ENCODE results near the gene CRY1.

The CRY1 gene

GRCh38 chr12:106973545-106973944, 119.8 kb downstream of the CRY1 start:
- TF ChIP-seq, protein P1, sequence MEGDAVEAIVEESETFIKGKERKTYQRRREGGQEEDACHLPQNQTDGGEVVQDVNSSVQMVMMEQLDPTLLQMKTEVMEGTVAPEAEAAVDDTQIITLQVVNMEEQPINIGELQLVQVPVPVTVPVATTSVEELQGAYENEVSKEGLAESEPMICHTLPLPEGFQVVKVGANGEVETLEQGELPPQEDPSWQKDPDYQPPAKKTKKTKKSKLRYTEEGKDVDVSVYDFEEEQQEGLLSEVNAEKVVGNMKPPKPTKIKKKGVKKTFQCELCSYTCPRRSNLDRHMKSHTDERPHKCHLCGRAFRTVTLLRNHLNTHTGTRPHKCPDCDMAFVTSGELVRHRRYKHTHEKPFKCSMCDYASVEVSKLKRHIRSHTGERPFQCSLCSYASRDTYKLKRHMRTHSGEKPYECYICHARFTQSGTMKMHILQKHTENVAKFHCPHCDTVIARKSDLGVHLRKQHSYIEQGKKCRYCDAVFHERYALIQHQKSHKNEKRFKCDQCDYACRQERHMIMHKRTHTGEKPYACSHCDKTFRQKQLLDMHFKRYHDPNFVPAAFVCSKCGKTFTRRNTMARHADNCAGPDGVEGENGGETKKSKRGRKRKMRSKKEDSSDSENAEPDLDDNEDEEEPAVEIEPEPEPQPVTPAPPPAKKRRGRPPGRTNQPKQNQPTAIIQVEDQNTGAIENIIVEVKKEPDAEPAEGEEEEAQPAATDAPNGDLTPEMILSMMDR (IDR thresholded peaks at IDR 0.05; ENCODE audit: low read depth, low read length, missing control alignments), result no peak
- no peak overlapping the region for H3K4me3 ChIP-seq (ENCODE audit: low read depth, low read length)
- DNase-seq (ENCODE audit: low read depth), result no peak

- TF ChIP-seq, protein P1 (IDR thresholded peaks at IDR 0.05; ENCODE audit: low read depth, low read length, missing control alignments), result no peak
- DNase-seq (ENCODE audit: low read depth), result no peak
- no peak overlapping the region for H3K4me3 ChIP-seq (ENCODE audit: low read depth, low read length)
Measured at GRCh38 chr12:106971065-106971464, 122.3 kb downstream of the CRY1 start.

- no peak for DNase-seq (ENCODE audit: low read depth)
- TF ChIP-seq, protein P1 (IDR thresholded peaks at IDR 0.05; ENCODE audit: low read depth, low read length, missing control alignments), result no peak
- no peak overlapping the region for H3K4me3 ChIP-seq (ENCODE audit: low read depth, low read length)
Measured at GRCh38 chr12:106964526-106964925, 128.8 kb downstream of the CRY1 start.

DNA sequence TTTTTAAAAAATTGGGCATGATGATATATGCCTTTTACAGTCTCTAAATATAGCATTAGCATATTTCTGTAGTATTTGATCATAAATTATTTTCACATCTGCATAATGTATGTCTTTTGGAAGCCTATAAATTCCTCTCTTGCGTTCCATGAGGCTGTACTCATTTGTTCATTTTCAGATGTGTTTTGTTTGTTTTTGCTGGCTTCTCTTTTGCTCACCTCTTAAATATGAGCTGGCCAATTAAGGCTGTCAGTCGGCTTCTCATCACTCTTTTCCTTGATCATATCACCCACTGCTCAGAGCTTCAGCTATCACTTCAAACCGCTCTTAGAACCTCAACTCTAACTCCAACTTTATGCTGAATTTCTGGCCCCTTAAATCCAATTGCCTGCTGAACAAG, 131.1 kb downstream of the CRY1 start:
- DNase-seq (ENCODE audit: low read depth), result no peak
- TF ChIP-seq, protein P1 (IDR thresholded peaks at IDR 0.05; ENCODE audit: low read depth, low read length, missing control alignments), result no peak
- H3K4me3 ChIP-seq (ENCODE audit: low read depth, low read length), result no peak overlapping the region

- TF ChIP-seq, protein P1 (IDR thresholded peaks at IDR 0.05; ENCODE audit: low read depth, low read length, missing control alignments), result no peak
- no peak for DNase-seq (ENCODE audit: low read depth)
- no peak overlapping the region for H3K4me3 ChIP-seq (ENCODE audit: low read depth, low read length)
Measured at GRCh38 chr12:106960443-106960842, 132.9 kb downstream of the CRY1 start.

GRCh38 chr12:106957583-106957982, 135.8 kb downstream of the CRY1 start:
- DNase-seq (ENCODE audit: low read depth), result no peak
- TF ChIP-seq, protein P1 (IDR thresholded peaks at IDR 0.05; ENCODE audit: low read depth, low read length, missing control alignments), result no peak
- peak overlapping the region; percentile 96 for H3K4me3 ChIP-seq (ENCODE audit: low read depth, low read length)

GRCh38 chr12:106956048-106956578, 137.2 kb downstream of the CRY1 start:
- peak; percentile 30 for DNase-seq (ENCODE audit: low read depth)
- H3K4me3 ChIP-seq (ENCODE audit: low read depth, low read length), result peak overlapping the region; percentile 96
- TF ChIP-seq, protein P1 (IDR thresholded peaks at IDR 0.05; ENCODE audit: low read depth, low read length, missing control alignments), result no peak

Measured in GM12864 (cell line).